ENCODE data around the gene ANGPTL8.

ANGPTL8 gene

DNA sequence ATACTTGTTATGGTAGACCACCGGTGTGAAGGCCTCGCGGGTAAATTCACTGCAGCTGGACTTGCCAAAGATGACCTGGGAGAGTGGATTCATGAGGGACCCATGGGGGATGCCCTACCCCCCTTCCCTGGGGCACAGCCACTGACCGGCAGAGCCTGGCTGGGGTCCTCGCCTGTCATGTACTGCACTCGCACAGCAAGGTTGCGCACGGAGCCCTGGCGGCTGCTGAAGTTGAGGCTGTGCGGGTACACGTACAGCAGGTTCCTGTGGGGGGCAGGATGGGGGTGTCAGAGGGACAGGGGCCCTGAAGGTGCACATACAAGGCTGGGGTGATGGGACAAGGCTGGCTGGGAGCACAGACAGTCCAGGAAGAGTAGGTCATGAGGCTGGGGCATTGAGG, 1.4 kb upstream of the ANGPTL8 start:
- Histone ChIP-seq H3K36me3 (ENCODE audit: insufficient read depth, low read length) (no peaks in the 10 kb centered on the region), H3K4me3 (ENCODE audit: low read depth, low read length) (no peak overlapping the region), H2AFZ (ENCODE audit: low read length, unreplicated experiment) (no peak overlapping the region), H3K27ac (ENCODE audit: low read depth, low read length) (no peak overlapping the region), H3K79me2 (ENCODE audit: control insufficient read depth, insufficient read depth, low read length, unreplicated experiment) (no peaks in the 10 kb centered on the region), H3K27me3 (ENCODE audit: insufficient read depth, low read length) (no peaks in the 10 kb centered on the region), H3K4me1 (ENCODE audit: control insufficient read depth, insufficient read depth, low read length, unreplicated experiment) (no peaks in the 10 kb centered on the region)

GRCh38 chr19:11238781-11239376, 540 bp upstream of the ANGPTL8 start:
- Histone ChIP-seq H3K27ac (ENCODE audit: low read depth, low read length) (no peak overlapping the region), H3K36me3 (ENCODE audit: insufficient read depth, low read length) (no peaks in the 10 kb centered on the region), H3K27me3 (ENCODE audit: insufficient read depth, low read length) (no peaks in the 10 kb centered on the region), H3K4me1 (ENCODE audit: control insufficient read depth, insufficient read depth, low read length, unreplicated experiment) (no peaks in the 10 kb centered on the region), H3K79me2 (ENCODE audit: control insufficient read depth, insufficient read depth, low read length, unreplicated experiment) (no peaks in the 10 kb centered on the region), H3K4me3 (ENCODE audit: low read depth, low read length) (no peak overlapping the region), H2AFZ (ENCODE audit: low read length, unreplicated experiment) (no peak overlapping the region)

DNA sequence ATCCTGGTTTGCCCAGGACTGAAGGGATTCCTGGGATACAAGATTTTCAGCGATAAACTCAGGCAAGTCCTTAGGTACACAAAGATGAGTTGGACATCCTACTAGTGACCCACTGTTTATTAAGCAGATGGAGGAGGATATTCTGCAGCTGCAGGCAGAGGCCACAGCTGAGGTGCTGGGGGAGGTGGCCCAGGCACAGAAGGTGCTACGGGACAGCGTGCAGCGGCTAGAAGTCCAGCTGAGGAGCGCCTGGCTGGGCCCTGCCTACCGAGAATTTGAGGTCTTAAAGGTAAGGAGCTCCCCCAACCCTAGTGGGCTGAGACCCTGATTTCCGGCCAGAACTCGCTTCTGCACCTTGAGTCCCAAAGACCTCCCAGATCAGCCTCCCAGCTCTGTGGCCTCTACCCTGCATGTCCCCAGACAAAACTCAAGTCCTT, 607 bp downstream of the ANGPTL8 start:
- Histone ChIP-seq H3K36me3 (ENCODE audit: insufficient read depth, low read length) (no peaks in the 10 kb centered on the region), H3K79me2 (ENCODE audit: control insufficient read depth, insufficient read depth, low read length, unreplicated experiment) (no peaks in the 10 kb centered on the region), H3K27me3 (ENCODE audit: insufficient read depth, low read length) (no peaks in the 10 kb centered on the region), H3K4me1 (ENCODE audit: control insufficient read depth, insufficient read depth, low read length, unreplicated experiment) (no peaks in the 10 kb centered on the region), H3K27ac (ENCODE audit: low read depth, low read length) (no peak overlapping the region), H2AFZ (ENCODE audit: low read length, unreplicated experiment) (no peak overlapping the region), H3K4me3 (ENCODE audit: low read depth, low read length) (no peak overlapping the region)

DNA sequence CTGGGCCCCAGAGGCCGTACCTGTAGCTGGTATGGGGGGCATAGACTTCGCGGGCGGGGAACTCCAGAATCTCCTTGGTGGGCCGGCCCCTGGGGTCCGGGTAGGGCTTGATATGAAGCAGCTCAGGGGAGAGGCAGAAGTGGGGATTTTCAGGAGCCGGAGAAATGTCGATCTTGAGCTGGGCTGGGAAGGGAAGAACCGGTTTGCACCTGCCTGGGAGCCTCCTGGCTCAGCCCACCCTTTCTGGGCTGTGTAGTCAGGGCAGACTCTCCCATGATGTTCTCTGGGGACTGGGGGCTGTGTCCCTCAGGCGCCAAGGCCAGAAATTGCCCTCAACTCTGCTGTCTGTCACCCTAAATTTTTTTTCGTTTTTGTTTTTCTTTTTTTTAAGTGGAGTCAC, 2.6 kb downstream of the ANGPTL8 start:
- H2AFZ ChIP-seq (ENCODE audit: low read length, unreplicated experiment) = no peak overlapping the region
- H3K4me3 ChIP-seq (ENCODE audit: low read depth, low read length) = no peak overlapping the region
- no peak overlapping the region for H3K27ac ChIP-seq (ENCODE audit: low read depth, low read length)
- no peaks in the 10 kb centered on the region for H3K36me3 ChIP-seq (ENCODE audit: insufficient read depth, low read length)
- H3K27me3 ChIP-seq (ENCODE audit: insufficient read depth, low read length) = no peaks in the 10 kb centered on the region
- H3K4me1 ChIP-seq (ENCODE audit: control insufficient read depth, insufficient read depth, low read length, unreplicated experiment) = no peaks in the 10 kb centered on the region
- no peaks in the 10 kb centered on the region for H3K79me2 ChIP-seq (ENCODE audit: control insufficient read depth, insufficient read depth, low read length, unreplicated experiment)

- H3K27ac ChIP-seq (ENCODE audit: low read depth, low read length) = no peak overlapping the region
- no peaks in the 10 kb centered on the region for H3K36me3 ChIP-seq (ENCODE audit: insufficient read depth, low read length)
- H3K4me1 ChIP-seq (ENCODE audit: control insufficient read depth, insufficient read depth, low read length, unreplicated experiment) = no peaks in the 10 kb centered on the region
- no peaks in the 10 kb centered on the region for H3K27me3 ChIP-seq (ENCODE audit: insufficient read depth, low read length)
- no peaks in the 10 kb centered on the region for H3K79me2 ChIP-seq (ENCODE audit: control insufficient read depth, insufficient read depth, low read length, unreplicated experiment)
- no peak overlapping the region for H2AFZ ChIP-seq (ENCODE audit: low read length, unreplicated experiment)
- no peak overlapping the region for H3K4me3 ChIP-seq (ENCODE audit: low read depth, low read length)
Observed at GRCh38 chr19:11242864-11243797, 3.7 kb downstream of the ANGPTL8 start.

- H3K4me1 ChIP-seq (ENCODE audit: control insufficient read depth, insufficient read depth, low read length, unreplicated experiment) = no peaks in the 10 kb centered on the region
- H2AFZ ChIP-seq (ENCODE audit: low read length, unreplicated experiment) = no peak overlapping the region
- H3K27ac ChIP-seq (ENCODE audit: low read depth, low read length) = no peak overlapping the region
- H3K36me3 ChIP-seq (ENCODE audit: insufficient read depth, low read length) = no peaks in the 10 kb centered on the region
- no peak overlapping the region for H3K4me3 ChIP-seq (ENCODE audit: low read depth, low read length)
- no peaks in the 10 kb centered on the region for H3K79me2 ChIP-seq (ENCODE audit: control insufficient read depth, insufficient read depth, low read length, unreplicated experiment)
- H3K27me3 ChIP-seq (ENCODE audit: insufficient read depth, low read length) = no peaks in the 10 kb centered on the region
Observed at GRCh38 chr19:11243798-11244169, 4.4 kb downstream of the ANGPTL8 start.

DNA sequence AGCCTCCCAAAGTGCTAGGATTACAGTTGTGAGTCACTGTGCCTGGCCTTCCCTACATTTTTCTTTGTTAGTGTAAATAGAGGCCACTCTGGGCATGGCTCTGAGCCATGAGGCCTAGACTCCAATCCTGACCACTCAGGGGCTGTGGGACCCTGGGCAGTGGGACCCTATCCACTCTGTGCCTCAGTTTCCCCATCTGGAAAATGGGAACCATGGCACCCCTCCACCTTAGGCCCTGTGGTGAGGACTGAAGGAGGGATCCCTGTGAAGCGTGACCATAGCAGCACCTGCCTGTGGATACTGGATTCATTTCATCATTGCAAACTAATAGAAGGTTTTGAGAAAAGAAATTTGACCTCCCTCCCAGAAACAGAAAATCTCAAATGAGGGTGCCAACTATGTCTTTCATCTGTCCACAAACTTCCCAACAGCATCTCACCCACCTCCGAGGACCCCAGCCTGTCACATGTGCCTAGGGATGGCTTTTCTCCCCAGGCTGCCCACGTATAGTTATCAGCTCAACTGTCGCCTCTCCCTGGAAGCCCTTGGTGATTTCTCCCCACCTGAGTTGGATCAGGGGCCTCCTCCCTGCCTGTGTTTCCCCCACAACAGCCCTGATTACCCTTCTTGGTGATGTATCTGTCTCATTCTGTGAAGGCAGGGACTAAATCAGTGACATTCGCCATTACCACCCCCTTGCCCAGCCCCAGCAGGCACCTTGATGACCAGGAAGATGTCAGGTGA, 5.6 kb downstream of the ANGPTL8 start:
- Histone ChIP-seq H2AFZ (ENCODE audit: low read length, unreplicated experiment) (no peak overlapping the region), H3K79me2 (ENCODE audit: control insufficient read depth, insufficient read depth, low read length, unreplicated experiment) (no peaks in the 10 kb centered on the region), H3K4me1 (ENCODE audit: control insufficient read depth, insufficient read depth, low read length, unreplicated experiment) (no peaks in the 10 kb centered on the region), H3K27me3 (ENCODE audit: insufficient read depth, low read length) (no peaks in the 10 kb centered on the region), H3K27ac (ENCODE audit: low read depth, low read length) (no peak overlapping the region), H3K36me3 (ENCODE audit: insufficient read depth, low read length) (no peaks in the 10 kb centered on the region), H3K4me3 (ENCODE audit: low read depth, low read length) (no peak overlapping the region)

DNA sequence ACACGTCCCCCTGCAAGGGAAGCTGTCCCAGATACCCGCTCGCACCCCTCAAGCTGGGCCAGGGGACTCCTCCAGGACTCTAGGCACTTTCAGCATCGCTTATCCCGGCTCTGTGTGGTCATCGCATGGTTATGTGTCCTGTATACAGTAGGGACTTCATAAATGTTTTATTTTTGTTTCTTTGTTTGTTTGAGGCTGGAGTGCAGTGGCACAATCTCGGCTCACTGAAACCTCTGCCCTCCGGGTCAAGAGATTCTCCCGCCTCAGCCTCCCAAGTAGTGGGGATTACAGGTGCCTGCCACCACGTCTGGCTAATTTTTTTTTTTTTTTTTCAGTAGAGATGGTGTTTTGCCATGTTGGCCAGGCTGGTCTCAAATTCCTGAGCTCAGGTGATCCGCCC, 7.5 kb downstream of the ANGPTL8 start:
- Histone ChIP-seq H2AFZ (ENCODE audit: low read length, unreplicated experiment) (no peak overlapping the region), H3K4me1 (ENCODE audit: control insufficient read depth, insufficient read depth, low read length, unreplicated experiment) (no peaks in the 10 kb centered on the region), H3K79me2 (ENCODE audit: control insufficient read depth, insufficient read depth, low read length, unreplicated experiment) (no peaks in the 10 kb centered on the region), H3K4me3 (ENCODE audit: low read depth, low read length) (no peak overlapping the region), H3K27me3 (ENCODE audit: insufficient read depth, low read length) (no peaks in the 10 kb centered on the region), H3K36me3 (ENCODE audit: insufficient read depth, low read length) (no peaks in the 10 kb centered on the region), H3K27ac (ENCODE audit: low read depth, low read length) (no peak overlapping the region)

DNA sequence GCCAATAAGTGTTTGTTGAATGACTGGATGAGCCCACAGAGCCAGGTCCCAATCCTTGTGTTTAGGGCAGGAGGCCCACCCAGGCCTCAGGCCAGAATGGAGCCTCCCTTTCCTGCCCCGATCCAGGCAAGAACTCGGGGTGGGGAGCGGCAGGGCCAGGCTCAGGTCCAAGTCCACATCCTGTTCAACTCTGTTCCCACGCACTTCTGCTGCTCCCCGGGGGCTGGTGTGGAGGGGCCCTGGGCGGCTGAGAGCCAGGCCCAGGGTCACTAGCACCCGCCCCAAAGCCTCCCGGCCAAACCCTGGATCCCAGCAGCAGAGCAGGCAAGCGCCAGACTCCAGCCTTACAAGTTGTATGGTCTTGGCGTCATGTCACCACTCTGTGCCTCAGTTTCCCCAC, 8.0 kb downstream of the ANGPTL8 start:
- Histone ChIP-seq H3K79me2 (ENCODE audit: control insufficient read depth, insufficient read depth, low read length, unreplicated experiment) (no peaks in the 10 kb centered on the region), H3K27me3 (ENCODE audit: insufficient read depth, low read length) (no peaks in the 10 kb centered on the region), H3K4me3 (ENCODE audit: low read depth, low read length) (no peak overlapping the region), H3K27ac (ENCODE audit: low read depth, low read length) (no peak overlapping the region), H3K4me1 (ENCODE audit: control insufficient read depth, insufficient read depth, low read length, unreplicated experiment) (no peaks in the 10 kb centered on the region), H3K36me3 (ENCODE audit: insufficient read depth, low read length) (no peaks in the 10 kb centered on the region), H2AFZ (ENCODE audit: low read length, unreplicated experiment) (no peak overlapping the region)

GRCh38 chr19:11247934-11248333, 8.5 kb downstream of the ANGPTL8 start:
- H2AFZ ChIP-seq (ENCODE audit: low read length, unreplicated experiment) = no peak overlapping the region
- H3K79me2 ChIP-seq (ENCODE audit: control insufficient read depth, insufficient read depth, low read length, unreplicated experiment) = no peaks in the 10 kb centered on the region
- no peak overlapping the region for H3K27ac ChIP-seq (ENCODE audit: low read depth, low read length)
- no peaks in the 10 kb centered on the region for H3K4me1 ChIP-seq (ENCODE audit: control insufficient read depth, insufficient read depth, low read length, unreplicated experiment)
- H3K27me3 ChIP-seq (ENCODE audit: insufficient read depth, low read length) = no peaks in the 10 kb centered on the region
- H3K36me3 ChIP-seq (ENCODE audit: insufficient read depth, low read length) = no peaks in the 10 kb centered on the region
- no peak overlapping the region for H3K4me3 ChIP-seq (ENCODE audit: low read depth, low read length)
